ENCODE results near the gene PPP1R3C.

The PPP1R3C gene

GRCh38 chr10:91629715-91630549 lies 2.9 kb downstream of the PPP1R3C start:
- no peak for DNase-seq (ENCODE audit: low read depth in 2 of 2)

GRCh38 chr10:91628383-91628782 lies 4.5 kb downstream of the PPP1R3C start:
- DNase-seq (ENCODE audit: low read depth in 2 of 2), result no peak

GRCh38 chr10:91627344-91628102 lies 5.3 kb downstream of the PPP1R3C start:
- DNase-seq (ENCODE audit: low read depth in 2 of 2), result no peak

- no peak for DNase-seq (ENCODE audit: low read depth in 2 of 2)
These were observed 5.9 kb downstream of the PPP1R3C start for GRCh38 chr10:91626936-91627335.

GRCh38 chr10:91624633-91625032 lies 8.2 kb downstream of the PPP1R3C start:
- no peak for DNase-seq (ENCODE audit: low read depth in 2 of 2)

GRCh38 chr10:91622601-91623000 lies 10.3 kb downstream of the PPP1R3C start:
- no peak for DNase-seq (ENCODE audit: low read depth in 2 of 2)

GRCh38 chr10:91621483-91622113 lies 11.3 kb downstream of the PPP1R3C start:
- no peak for DNase-seq (ENCODE audit: low read depth in 2 of 2)

- DNase-seq (ENCODE audit: low read depth in 2 of 2), result no peak
These were observed 15.7 kb downstream of the PPP1R3C start for GRCh38 chr10:91617072-91617609.

- no peak for DNase-seq (ENCODE audit: low read depth in 2 of 2)
These were observed 16.7 kb downstream of the PPP1R3C start for GRCh38 chr10:91616137-91616536.

- no peak for DNase-seq (ENCODE audit: low read depth in 2 of 2)
These were observed 18.6 kb downstream of the PPP1R3C start for GRCh38 chr10:91614225-91614624.

GRCh38 chr10:91613411-91614187 lies 19.3 kb downstream of the PPP1R3C start:
- no peak for DNase-seq (ENCODE audit: low read depth in 2 of 2)

- DNase-seq (ENCODE audit: low read depth in 2 of 2), result no peak
These were observed 22.0 kb downstream of the PPP1R3C start for GRCh38 chr10:91610919-91611318.

GRCh38 chr10:91610444-91610843 lies 22.4 kb downstream of the PPP1R3C start:
- no peak for DNase-seq (ENCODE audit: low read depth in 2 of 2)

GRCh38 chr10:91607646-91608403 lies 25.0 kb downstream of the PPP1R3C start:
- no peak for DNase-seq (ENCODE audit: low read depth in 2 of 2)

GRCh38 chr10:91605968-91606367 lies 26.9 kb downstream of the PPP1R3C start:
- DNase-seq (ENCODE audit: low read depth in 2 of 2), result no peak

- no peak for DNase-seq (ENCODE audit: low read depth in 2 of 2)
These were observed 28.0 kb downstream of the PPP1R3C start for GRCh38 chr10:91604553-91605534.

- no peak for DNase-seq (ENCODE audit: low read depth in 2 of 2)
These were observed 28.9 kb downstream of the PPP1R3C start for GRCh38 chr10:91603931-91604331.

GRCh38 chr10:91602868-91603568 lies 29.9 kb downstream of the PPP1R3C start:
- no peak for DNase-seq (ENCODE audit: low read depth in 2 of 2)

GRCh38 chr10:91602449-91602848 lies 30.4 kb downstream of the PPP1R3C start:
- no peak for DNase-seq (ENCODE audit: low read depth in 2 of 2)
